B cell (primary cell): ENCODE measurements around the gene RTCB.

Experiments used
- EZH2 ChIP-seq: IDR thresholded peaks from 2 replicates; pipeline ENCODE4 v1.6.1; 2012; ENCODE audit warnings: borderline replicate concordance, low read depth, mild to moderate bottlenecking, moderate library complexity, low read length; ENCODE audit not compliant: insufficient read depth, poor library complexity, severe bottlenecking
- TF ChIP-seq, protein P1 (sequence below): fragments of 200-600 bp; IDR thresholded peaks from one replicate; pipeline ENCODE4 v1.8.0; 2022; ENCODE audit warnings: antibody characterized with exemption, mild to moderate bottlenecking

DNA sequence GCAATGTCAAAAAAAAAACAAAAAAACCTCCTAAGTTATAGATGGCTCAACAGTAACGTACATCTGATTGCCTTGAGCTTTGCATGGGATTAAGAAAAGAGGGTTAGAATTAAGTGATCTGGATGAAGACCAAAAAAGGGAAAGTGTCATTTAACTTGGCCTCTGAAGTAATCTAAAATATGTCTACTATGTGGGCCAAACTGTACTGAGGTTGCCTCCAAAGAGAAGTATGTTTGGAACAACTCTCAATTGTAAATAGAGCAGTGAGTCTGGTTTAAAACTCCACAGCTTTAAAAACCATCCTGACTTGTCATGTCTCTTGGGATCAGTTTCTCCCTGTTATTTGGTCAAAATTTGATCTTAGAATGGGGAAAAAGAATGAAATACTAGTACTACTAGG, 11.6 kb upstream of the RTCB start:
- TF ChIP-seq, protein P1, sequence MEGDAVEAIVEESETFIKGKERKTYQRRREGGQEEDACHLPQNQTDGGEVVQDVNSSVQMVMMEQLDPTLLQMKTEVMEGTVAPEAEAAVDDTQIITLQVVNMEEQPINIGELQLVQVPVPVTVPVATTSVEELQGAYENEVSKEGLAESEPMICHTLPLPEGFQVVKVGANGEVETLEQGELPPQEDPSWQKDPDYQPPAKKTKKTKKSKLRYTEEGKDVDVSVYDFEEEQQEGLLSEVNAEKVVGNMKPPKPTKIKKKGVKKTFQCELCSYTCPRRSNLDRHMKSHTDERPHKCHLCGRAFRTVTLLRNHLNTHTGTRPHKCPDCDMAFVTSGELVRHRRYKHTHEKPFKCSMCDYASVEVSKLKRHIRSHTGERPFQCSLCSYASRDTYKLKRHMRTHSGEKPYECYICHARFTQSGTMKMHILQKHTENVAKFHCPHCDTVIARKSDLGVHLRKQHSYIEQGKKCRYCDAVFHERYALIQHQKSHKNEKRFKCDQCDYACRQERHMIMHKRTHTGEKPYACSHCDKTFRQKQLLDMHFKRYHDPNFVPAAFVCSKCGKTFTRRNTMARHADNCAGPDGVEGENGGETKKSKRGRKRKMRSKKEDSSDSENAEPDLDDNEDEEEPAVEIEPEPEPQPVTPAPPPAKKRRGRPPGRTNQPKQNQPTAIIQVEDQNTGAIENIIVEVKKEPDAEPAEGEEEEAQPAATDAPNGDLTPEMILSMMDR, result no peak
- no peak for TF ChIP-seq EZH2
